Heart left ventricle (tissue), 13 donors: Measurements from ENCODE around the gene CASP9.
"Not testable (repeated sequence)": the region's sequence is repeated elsewhere in the genome, so short reads cannot be mapped to it uniquely, and the experiment has no call there.

Experiments used
- CTCF ChIP-seq, 12 donors: fragments of 200-600 bp; sonication (generic) in 4 of 12; IDR thresholded peaks; one replicate each; pipeline versions ENCODE4 v1.5.0 to v1.8.0; 2018 to 2022; ENCODE audit warnings: antibody characterized with exemption in 12 of 12, mild to moderate bottlenecking in 5 of 12
- POLR2A ChIP-seq, 2 donors: fragments of 450-650 bp; IDR thresholded peaks; one replicate each; pipeline ENCODE4 v1.6.1; 2017; ENCODE audit warnings: antibody characterized with exemption in 2 of 2, mild to moderate bottlenecking in 2 of 2, moderate library complexity in 2 of 2
- donor health status: ischemic (EF 13 %, LVEDD 7.1; RV severe dilation, severe dysfunction).
- donor health status: DM: no; HTN: yes; CAD: no.
- donor health status: DM: no; HTN: no; CAD: no.
- donor health status: ischemic (EF 25% LVEDD 6.9; RV normal size, moderate dysfunction).
- donor health status: ischemic (EF 25% LVEDD 5.7; RV mildly dilated, moderate dysfunction).
- donor health status: ischemic (EF 35%, LVEDD 5.7; RV mildly dilated, moderate dysfunction).
- donor health status: nonischemic (EF 11% LVEDD 7.7; RV severe dilation, severe dysfunction).
- donor health status: DM: yes; HTN: yes; CAD: no.
- donor health status: PGD.
- donor health status: ischemic (EF 29% LVEDD 5.4; RV normal size, mild dysfunction).
- donor health status: nonischemic (EF 23%, LVEDD 6.1; RV moderate dilation, normal function).

DNA sequence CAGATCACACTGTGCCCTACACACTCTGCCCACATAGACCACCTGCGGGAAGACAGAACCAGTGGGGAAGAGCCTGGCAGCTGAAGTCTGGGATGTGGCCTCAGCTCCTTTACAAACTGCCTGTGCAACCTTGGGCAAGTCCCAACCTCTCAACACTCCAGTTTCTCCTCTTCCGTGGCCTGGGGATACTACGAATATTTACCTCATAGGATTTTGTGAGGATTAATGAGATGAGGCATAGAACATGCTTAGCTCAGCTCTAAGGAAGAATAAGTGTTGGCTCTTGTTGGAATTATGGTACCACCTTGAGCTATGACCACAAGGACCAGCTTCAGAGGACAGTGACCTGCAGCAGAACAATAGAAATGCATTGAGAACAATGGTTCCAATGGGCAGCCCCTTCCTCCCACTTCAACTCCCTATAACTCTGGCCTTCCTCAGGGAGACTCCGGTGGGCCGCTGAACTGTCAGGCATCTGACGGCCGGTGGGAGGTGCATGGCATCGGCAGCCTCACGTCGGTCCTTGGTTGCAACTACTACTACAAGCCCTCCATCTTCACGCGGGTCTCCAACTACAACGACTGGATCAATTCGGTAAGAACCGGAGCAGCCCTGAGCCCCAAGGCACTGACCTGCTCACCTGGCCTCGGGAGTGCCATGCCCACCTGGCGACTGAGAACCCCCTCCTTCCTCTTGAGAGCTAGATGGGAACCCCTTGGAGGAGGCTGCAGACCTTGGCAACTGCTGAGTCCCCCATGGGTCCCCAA is 37.0 kb downstream of the CASP9 start:
- TF ChIP-seq CTCF, POLR2A (IDR thresholded peaks at IDR 0.05): not testable (repeated sequence)
